NCI-H1092 (cell line): Measurements from ENCODE around the gene AFAP1.

Experiments used
- DNase-seq: peaks from one replicate; lab custom pipeline; 2025; lab: John Stamatoyannopoulos, UW

Gene AFAP1

DNA sequence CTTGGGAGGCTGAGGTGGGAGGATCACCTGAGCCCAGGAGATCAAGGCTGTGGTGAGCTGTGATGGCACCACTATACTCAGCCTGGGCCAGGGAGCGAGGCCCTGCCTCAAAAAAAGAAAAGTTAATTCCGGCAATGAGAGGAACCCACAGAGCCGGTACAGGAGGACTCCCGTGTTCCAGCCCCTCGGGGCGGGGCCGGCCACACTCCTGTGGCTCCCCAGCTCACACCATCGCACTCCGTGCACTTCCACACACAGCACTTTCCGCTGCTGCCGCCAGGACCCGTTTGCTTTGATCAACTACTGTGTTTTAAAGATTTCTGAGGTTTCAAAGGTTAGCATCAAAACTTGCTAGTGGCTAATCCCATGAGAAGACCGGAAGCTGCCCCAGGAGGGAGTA is 171.7 kb downstream of the AFAP1 start:
- DNase-seq = no peak

DNA sequence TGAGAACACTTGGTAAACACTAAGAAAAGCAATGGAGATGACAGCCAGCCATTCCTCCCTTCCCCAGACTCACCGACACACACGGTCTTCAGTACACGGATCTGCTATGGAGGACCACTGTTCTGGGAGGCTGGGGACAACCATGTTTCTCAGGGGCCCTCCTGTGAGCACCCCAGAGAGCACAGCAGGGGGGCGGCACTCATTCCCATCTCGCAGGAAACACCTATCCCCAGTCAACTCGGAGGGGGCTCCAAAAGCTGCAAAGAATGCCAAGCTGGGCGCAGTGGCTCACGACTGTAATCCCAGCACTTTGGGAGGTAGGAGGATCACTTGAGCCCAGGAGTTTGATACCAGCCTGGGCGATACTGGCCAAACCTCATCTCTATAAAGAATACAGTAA is 172.1 kb downstream of the AFAP1 start:
- no peak for DNase-seq

DNA sequence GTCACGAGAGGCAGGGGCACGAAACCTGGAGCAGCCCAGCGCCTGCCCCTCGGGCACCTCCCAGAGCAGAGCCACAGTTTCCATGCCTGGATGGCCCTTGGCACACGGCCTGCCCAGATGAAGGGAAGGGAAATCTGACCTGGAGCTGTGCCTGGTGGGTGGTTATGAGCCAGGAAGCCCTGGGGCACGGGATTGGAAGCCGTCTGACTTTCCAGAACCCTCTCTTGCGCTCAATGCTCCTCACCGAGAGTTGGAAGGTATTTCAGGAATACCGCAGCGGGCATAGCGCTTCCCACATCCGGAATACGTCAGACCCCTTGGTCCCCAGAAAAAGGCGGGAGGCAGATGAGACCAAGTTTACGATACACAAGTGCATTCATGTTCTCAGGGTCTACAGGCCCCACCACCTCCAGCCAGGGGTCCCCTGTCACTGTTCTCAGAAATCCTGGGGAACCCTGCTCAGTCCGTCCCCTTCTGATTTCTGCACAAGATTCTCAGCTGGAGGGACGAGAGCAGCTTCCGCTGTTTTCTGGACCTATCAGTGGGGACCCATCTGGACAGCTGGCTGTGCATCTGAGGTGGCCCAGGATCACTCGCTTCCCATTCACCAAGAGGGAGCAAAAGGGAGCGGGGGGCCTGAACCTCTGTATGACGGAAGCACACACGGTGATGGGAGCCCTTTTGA is 172.9 kb downstream of the AFAP1 start:
- DNase-seq = no peak

DNA sequence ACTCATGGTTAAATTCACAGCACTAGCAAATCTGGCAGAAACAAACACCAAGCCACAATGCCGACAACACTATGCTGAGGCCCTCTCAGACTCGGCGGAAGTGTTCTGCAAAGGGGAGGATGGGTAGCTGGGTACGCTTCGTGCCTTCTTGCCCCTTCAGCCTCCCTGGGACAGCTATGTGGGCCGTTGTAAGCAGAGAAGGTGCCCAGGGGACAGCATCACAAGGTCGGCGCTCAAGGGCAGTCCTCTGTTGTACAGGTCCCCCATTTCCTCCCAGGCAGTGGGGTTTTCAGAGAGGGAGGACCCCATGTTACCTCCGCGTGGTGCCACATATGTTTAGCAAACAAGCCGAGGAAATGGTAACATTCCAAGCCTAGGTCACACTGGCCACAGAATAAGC is 173.6 kb downstream of the AFAP1 start:
- no peak for DNase-seq

DNA sequence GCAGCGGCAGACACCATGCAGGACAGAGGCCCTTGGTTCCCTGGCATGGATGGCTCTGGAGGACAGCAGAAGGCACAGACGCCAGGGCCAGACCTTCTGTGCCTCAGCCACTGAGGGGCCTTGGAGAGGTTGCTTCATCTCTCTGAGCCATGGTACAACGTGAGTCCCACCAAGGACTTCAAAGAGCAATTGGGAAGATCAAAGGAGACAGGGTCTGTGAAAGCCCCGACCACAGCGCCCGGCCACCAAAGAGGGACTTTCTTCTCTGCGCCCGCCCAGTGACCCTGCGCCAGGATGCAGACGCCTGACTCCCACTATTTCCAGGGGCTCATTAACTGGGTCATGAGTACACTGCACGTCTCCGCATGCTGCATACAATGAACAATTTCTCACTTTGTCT is 174.0 kb downstream of the AFAP1 start:
- no peak for DNase-seq

DNA sequence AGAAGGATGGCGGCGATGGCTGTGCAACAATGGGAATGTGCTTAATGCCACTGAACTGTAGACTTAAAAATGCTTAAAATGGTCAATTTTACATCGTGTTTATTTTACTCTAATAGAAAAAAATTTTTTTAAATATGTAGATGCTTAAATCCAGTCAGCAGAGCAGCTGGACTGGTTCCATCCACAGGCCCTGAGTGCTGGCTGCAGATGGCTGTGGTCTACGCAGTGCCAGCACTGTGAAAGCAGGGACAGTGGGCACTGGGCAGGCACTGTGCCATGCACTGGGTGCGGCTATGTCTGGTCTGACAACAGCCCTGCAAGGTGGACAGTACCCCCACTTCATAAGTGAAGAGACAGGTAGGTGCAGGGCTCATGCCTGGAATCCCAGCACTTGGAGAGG is 175.2 kb downstream of the AFAP1 start:
- DNase-seq = no peak

DNA sequence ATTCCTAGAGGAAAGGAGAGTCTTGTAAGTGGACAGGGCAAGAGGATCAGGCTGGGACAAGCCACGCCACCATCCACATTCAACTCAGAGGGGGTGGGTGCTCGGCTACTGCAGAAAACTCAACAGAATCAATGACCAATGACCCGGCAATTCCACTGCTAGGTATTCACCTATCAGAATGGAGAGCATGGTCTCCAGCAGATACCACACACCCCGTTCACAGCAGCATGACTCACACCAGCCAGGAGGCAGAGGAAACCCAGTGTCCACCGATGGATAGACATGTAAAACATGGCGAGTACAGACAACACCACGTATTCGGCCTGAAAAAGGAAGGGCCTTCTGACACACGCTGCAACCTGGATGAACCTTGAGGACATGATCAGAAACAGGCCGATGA is 175.9 kb downstream of the AFAP1 start:
- no peak for DNase-seq

DNA sequence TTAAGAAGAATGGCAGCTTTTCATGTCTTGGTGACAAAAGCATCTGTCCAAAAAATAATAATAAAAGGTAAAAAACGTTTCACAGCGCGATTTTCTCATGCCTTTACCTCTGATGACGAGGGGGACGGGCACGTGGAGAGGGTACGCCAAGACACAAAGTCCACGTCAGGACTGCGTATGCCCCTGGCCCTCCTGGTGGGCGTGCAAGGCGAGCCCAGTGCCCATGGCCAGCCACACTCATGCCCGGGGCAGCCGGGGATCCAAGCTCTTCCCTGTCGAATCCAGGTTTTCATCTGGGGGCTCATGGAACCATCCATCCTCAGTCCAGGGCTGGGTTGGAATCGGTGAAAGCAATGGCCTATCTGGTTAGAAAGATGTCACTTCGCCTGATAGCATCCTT is 176.6 kb downstream of the AFAP1 start:
- DNase-seq = no peak

DNA sequence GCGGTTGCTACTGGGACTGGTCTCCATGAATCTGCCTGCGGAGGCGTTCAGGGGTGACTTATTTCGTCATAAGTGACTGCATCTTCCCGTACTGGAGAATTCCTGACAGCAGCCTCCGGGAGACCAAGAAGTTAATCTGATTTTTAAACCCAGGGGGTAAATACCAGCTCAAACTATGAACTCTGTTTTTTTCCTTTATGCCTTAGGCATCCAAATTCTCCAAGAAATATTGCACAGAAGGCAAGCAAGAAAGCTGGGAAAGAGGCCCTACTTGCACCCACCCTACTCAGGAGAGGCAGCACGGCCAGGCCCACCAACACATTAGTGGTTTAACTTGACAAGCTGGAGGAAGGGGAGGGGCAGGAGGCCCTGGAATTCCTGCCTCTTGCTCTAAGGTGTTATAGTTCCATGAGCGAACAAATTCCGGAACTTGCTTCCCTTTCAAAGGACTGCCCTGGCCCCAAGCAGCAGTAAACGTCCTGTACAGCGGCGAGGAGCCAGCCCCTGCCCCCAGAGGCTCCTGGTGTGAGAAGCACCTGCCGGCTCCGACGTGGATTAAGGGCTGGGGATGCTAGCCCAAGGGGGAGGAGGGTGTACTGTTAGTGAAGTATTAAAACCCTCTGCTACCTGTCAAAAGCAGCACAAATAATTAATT is 177.2 kb downstream of the AFAP1 start:
- DNase-seq = no peak

DNA sequence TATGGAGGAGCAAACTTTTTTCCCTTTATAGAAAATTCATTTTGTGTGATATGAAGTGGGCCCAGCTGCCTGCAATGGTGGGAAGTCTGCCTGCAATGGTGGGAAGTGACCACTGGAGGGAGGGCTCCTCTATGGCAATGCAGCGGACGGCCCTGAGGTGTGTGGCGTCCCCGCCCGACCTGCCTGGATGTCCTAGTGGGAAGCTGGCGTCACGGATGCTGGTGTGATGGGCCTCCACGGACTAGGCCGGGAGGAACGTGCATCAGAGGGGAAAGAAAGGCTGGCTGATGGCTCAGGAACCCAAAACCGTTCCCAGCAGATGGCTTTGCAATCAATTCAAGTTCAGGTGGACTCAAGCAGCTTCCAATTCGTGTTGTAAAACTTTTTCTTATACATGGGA is 177.9 kb downstream of the AFAP1 start:
- DNase-seq = no peak

DNA sequence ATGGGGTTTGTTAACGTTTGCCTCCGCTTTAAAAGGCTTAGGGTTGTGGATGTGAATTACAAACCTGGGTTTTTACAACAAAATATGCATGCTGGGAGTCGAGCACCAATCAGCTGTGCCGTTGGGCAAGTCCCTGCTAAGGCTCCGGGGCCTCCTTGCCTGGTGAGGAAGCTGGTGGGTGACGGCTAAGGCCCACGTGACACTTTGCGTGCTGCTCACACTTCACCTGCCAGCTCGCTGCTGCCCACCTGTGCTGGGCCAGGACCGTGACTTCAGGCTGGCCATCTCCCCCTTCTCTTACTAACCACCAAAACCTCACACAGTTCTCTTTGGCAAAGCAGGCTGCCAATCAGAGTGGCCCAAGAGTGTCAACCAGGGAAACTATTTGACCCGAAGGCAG is 178.3 kb downstream of the AFAP1 start:
- DNase-seq = no peak

DNA sequence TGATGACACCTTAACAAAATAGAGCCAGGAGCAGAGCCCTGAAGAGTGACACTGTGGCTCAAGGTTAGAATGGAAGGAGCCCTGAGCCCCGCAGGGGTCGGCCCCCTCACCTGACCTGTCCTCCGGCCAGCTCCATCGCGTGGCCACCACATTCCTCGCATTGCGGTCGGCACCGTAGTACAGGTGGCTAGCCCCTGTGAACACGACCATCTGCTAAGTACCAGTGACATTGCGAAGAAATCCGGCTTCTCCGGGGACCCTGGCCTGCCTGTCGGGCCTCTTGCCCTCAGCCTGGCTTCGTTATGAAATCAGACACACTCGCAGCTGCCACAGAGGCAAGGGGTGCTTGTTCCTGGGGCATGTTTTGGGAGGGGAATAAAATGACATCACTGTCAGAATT is 179.0 kb downstream of the AFAP1 start:
- DNase-seq = no peak

DNA sequence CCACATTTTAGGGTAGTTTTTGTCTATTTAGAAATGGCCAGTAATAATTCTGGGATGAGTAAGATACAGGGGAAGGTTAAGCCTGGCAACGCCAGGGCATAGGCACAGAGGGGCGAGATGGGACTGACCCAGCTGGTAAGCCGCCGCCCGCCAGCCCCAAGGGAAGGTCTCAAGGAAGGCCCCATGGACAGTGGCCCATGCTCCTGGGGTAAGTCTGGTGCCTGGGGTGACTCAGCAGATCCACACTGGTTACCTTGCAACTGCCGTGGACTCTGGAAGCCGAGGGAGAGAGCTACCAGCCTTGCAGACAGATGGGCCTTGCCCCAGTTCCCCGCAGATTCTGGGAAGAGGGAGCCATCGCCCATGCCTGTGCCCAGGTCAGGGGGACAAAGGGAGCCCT is 179.4 kb downstream of the AFAP1 start:
- no peak for DNase-seq

DNA sequence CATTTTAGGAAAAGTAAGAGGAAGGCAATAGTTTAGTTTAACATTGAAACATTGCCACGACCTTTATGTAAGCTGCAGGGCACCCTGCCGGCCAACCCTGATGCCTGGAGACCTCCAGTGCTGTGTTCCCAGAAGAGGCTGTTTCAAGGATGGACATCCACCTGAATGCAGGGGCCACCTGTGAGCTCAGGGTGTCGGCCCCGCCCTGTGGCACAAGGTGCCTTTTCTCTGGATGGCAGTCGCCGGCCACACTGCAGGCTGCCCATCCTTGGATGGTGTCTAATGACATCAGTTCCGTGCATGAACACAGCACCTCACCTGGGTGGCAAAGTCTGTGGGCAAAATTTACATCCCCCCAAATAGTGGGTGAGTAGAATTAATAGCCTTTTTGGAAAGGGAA is 180.0 kb downstream of the AFAP1 start:
- DNase-seq = no peak

DNA sequence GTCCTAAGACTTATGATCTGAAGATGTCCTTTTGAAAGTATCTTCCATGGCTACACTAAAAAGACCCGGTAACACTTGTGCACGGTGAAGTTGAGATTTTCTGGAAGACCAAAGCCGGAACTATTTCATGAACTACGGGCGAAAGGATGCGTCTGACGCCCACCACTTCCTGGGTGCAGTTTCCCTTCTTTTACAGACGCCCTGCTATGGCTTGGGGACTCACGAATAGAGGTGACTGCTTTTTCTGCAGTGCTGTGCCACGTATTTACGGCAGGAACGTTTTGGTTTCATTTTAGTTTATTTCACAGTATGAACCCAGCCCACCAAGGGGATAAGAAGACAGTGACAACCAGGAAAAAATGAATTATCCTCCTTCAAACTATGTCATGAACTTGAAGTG is 180.4 kb downstream of the AFAP1 start:
- no peak for DNase-seq

DNA sequence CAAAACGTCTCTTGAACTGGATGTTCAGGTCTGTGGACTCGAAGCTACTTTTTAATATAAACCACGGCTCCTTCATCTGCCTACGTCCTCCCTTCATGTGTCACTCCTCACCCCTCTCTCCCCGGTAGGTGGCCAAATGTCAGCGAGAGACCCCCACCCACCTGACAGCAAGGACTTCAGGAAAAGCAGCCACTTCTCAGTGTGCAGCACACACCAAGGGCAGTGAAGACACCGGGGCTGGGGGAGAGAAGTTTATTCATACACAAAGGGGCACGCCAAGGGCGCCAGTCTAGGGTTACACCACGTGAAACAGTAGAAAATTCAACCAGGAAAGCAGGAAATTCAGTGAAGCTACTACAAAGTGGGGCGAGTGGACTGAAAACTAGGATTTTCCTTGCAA is 181.2 kb downstream of the AFAP1 start:
- no peak for DNase-seq

DNA sequence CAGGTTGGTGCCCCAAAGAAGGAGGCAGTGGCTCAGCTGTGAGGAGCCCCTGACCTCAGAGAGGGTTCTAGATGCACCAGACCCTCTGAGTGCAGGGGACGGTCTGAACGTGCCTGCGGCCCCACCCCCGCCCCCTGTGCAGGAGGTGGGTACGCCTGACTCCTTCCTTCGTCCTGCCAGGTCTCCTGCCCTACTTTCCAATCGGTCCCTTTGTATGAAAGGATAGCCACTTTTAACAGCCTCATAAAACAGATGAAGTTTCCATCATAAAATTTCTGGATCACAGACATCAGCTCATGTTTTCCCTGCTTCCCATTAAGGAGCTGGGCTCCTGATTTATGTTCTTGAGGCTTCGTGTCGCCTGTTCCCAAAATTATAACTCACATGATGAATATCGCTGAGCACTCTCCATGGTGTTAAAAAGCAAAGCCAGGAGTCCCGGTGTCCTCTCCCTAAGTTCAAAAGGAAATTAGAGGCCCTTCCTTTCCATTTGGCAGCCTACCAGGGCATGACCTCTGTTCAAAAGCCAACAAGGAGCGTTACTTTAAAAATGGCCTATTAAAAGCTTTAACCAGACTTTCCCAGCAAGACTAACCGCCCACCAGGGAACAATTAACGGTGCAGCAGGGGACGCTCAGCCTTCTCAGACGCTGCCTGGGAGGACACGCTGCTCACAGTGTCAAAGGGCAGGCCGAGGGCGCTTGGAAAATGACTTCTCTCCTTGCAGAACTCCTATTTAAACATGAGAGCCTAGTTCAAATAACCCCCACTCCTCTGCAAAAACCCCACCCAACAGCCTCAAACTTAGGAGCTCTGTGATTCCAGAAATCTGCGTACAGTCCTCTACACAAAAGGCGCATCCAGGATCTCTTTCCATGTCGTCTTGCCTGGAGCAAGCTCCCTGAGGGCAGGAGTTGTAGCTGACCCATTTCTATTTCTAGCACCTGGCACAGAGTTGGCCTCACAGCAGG is 181.9 kb downstream of the AFAP1 start:
- DNase-seq = no peak

DNA sequence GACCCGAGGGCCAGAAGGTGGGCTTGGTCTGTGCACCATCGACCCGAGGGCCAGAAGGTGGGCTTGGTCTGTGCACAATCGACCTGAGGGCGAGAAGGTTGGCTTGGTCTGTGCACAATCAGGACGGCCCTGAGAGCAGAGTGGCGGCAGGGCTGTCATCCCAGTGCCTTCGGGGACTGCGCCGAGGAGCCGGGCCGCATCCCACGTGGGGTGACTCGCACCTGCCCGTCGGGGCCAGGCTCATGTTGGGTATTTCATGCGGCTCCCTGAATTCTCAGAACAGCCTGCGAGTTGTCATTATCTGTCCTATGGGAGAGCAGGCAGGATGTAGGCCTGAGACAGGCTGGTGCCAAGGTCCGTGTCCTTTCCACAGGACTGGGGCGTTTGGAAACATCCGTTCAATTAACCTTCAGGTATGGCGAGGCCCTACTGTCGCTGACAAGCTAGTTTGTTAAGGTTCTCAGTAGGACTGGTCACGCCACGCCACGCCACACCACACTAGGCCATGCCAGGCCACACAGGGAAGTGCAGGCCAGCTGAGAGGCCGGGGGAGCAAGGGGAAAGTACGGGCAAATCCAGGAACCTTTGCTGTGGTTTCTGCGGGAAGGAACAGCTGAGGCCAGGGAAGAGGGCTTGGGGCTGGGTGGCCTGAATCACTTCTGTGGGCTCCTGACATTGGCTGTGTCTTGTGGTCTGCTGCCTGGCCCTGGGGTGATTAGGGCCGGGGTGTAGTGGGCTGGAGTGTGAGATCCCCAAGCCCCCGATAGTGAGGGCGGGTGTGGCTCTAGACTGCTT is 182.9 kb downstream of the AFAP1 start:
- no peak for DNase-seq

DNA sequence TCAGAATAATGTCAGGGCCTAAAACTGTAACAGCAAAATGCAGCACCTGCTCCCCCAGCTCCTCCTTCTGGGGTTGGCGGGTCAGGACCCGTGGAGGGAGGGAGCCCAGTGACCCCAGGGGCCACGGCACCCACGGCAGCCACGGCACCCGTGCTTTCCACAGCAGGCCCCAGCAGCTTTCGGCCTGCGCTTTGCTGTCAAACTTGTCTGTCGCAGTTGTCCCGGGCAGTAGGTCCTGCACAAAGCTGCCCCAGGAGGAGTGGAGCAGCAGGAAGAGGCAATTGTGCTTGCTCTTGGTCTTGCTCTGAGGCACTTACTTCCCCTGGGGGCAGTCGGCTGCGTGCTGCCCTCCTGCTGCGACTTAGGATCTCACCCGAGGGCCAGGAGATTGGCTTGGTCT is 183.6 kb downstream of the AFAP1 start:
- no peak for DNase-seq

DNA sequence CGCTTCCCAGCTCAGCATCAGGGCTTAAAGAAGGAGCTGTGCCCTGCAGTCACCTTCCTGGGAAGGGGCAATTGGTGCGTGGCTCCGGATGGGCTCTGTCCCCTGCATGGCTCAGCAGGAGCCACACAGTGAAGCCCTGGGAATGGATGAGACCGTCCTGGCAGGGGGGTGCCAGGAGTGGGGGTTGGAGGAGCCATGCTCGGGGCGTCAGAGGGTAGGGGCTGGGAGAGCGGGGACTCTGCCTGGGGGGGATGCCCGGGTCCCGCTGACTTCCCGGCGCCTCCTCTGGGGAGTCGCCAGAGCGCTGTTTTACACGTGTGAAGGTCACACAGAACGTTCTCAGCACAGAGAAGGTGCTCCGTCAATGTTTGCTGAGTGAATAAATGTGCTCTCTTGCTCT is 184.1 kb downstream of the AFAP1 start:
- no peak for DNase-seq

DNA sequence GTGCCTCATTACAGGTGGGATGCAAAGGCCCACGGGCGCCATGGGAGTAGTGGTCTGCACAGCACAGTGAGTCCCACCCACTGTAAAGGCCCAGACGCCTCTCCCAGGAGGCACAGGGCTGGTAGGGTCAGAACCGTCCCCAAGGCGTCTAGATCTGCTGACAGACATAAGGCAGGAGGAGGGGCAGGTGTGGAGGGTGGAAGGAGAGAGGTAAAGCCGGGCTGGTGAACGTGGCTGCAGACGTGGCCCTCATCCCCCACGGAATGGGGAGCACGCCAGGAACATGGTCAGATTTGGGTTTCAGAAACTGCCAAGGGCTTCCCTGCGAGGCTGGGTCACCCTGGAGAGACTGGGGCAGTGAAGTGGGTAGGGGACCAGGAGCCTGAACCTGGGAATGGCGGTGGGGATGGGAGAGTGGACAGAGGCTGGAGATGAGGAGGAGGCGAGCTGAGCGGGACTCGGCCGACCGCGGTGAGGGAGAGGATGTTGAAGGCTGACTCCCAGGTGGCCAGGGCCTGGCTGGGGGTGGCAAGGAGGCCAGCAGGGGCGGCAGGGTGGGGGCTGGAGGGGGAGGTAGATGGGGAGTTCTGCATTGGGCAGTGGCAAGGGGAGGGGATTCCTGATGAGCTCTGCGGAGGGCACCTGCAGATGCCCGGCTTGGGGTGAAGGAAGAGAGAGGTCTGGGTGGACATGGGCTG is 184.9 kb downstream of the AFAP1 start:
- no peak for DNase-seq
